ENCODE measurements around the gene AANAT.

The AANAT gene

DNA sequence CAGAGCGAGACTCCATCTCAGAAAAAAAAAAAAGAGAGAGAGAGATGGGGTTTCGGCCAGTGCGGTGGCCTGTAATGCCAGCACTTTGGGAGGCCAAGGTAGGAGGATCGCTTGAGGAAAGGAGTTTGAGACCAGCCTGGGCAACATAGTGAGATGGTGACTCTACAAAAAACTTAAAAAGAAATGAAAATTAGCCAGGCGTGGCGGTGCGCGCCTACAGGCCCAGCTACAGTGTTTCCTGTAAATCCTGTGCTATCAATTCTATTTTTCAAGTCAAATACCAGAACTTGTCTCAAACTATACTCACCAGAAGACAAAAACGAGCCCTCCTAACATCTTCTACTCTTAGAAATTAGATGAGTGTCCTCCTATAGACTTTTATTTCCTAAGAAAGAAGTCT is 33.7 kb upstream of the AANAT start:
- in situ Hi-C loops (cut with MboI; ENCODE audit: low pct_unique_long_range_greater_than_20kb, low sequenced_read_pairs, unreplicated experiment), result no loop called here
- no peak for DNase-seq (ENCODE audit: low spot score)
- TF ChIP-seq, protein P1, sequence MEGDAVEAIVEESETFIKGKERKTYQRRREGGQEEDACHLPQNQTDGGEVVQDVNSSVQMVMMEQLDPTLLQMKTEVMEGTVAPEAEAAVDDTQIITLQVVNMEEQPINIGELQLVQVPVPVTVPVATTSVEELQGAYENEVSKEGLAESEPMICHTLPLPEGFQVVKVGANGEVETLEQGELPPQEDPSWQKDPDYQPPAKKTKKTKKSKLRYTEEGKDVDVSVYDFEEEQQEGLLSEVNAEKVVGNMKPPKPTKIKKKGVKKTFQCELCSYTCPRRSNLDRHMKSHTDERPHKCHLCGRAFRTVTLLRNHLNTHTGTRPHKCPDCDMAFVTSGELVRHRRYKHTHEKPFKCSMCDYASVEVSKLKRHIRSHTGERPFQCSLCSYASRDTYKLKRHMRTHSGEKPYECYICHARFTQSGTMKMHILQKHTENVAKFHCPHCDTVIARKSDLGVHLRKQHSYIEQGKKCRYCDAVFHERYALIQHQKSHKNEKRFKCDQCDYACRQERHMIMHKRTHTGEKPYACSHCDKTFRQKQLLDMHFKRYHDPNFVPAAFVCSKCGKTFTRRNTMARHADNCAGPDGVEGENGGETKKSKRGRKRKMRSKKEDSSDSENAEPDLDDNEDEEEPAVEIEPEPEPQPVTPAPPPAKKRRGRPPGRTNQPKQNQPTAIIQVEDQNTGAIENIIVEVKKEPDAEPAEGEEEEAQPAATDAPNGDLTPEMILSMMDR (IDR thresholded peaks at IDR 0.05; ENCODE audit: extremely low read depth, insufficient read depth, missing control alignments), result no peak

DNA sequence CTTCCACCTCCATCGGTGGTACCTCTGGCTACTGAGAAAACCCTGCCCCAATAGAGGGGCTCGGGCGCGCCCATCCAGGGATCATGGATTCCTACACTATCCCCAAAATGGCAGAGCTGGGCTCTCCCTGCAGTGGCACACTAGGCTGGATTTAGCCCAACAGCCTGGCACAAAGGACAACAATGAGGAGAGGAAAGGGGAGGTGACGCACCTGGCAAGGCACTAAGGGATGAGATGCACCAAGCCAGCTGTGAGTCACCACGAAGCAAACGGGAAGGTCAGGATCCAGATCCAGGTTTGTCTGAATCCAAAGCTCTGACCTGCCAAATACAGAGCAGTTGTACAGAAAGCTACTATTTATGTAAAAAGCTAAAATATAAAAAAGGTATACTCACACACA is 32.5 kb upstream of the AANAT start:
- in situ Hi-C loops (cut with MboI; ENCODE audit: low pct_unique_long_range_greater_than_20kb, low sequenced_read_pairs, unreplicated experiment), result no loop called here
- TF ChIP-seq, protein P1 (IDR thresholded peaks at IDR 0.05; ENCODE audit: extremely low read depth, insufficient read depth, missing control alignments), result no peak
- no peak for DNase-seq (ENCODE audit: low spot score)

DNA sequence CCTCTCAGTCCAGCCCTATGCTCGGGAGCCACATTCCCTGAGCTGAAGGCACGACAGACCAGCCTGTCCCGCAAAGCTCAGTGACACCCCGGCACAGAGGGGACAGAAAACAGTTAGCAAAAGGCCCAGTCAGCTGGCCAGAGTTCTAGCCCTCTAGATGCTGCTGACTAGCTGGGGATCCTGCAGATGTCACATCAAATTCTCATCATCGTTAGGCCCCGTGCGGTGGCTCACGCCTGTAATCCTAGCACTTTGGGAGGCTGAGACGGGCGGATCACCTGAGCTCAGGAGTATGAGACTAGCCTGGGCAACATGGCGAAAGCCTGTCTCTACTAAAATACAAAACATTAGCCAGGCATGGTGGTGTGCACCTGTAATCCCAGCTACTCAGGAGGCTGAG is 31.7 kb upstream of the AANAT start:
- TF ChIP-seq, protein P1 (IDR thresholded peaks at IDR 0.05; ENCODE audit: extremely low read depth, insufficient read depth, missing control alignments), result no peak
- in situ Hi-C loops (cut with MboI; ENCODE audit: low pct_unique_long_range_greater_than_20kb, low sequenced_read_pairs, unreplicated experiment), result no loop called here
- DNase-seq (ENCODE audit: low spot score), result no peak

DNA sequence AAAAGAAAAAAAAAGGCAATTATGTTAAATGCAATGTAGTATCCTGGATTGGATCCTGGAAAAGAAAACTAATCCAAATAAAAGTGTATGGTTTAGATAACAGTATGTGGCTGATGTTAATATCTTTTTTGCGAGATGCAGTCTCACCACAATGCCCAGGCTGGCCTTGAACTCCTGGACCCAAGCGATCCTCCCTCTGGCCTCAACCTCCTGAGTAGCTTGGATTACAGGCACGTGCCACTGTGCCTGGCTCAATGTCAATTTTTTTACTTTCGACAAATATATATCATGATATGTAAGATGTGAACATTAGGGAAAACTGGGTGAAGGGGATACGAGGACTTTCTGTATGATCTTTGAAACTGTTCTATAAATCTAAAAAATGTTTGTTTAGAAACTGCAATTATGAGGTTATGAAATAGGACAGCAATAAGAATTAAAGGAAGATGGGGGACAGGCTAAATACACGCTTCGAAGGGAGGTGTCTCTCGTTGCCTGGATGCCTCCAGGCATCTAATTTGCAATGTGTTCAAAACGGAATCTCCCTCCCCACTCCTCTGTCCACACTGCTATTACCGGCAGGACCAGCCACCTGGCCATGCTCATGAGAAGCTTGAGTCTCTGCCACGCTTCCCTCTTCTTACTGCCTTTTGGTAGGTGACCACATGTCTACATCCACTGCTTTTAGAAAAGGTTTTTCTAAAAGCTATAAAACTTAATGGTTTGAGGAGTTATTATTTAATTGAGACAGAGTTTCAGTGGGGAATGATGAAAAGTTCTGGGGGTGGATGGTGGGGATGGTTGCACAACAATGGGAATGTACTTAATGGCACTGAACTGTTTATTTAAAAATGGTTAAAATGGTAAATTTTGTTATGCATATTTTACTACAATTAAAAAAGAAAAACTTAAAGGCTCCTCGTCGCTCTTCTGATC is 29.7 kb upstream of the AANAT start:
- no peak for DNase-seq (ENCODE audit: low spot score)
- TF ChIP-seq, protein P1 (IDR thresholded peaks at IDR 0.05; ENCODE audit: extremely low read depth, insufficient read depth, missing control alignments), result no peak
- in situ Hi-C loops (cut with MboI; ENCODE audit: low pct_unique_long_range_greater_than_20kb, low sequenced_read_pairs, unreplicated experiment), result no loop called here

DNA sequence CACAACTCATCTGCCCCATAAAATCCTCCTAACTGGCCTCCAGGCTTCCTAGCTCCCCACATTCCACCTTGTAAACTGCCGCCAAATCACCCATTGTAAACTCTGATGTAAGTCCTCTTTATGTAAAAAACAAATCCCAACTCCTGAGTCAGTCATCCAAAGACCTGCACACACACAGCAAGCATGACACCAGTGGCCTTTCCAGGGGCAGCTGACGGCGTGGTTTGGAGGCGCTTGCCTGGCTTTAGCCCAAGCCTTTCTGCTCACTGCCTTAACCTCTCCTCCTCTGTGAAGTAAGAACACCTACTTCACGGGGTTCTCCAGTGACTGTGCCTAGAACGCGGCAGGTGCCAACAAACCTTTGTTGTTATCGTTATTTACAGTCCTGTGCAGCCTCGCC is 28.5 kb upstream of the AANAT start:
- no peak for DNase-seq (ENCODE audit: low spot score)
- TF ChIP-seq, protein P1 (IDR thresholded peaks at IDR 0.05; ENCODE audit: extremely low read depth, insufficient read depth, missing control alignments), result no peak
- in situ Hi-C loops (cut with MboI; ENCODE audit: low pct_unique_long_range_greater_than_20kb, low sequenced_read_pairs, unreplicated experiment), result no loop called here

DNA sequence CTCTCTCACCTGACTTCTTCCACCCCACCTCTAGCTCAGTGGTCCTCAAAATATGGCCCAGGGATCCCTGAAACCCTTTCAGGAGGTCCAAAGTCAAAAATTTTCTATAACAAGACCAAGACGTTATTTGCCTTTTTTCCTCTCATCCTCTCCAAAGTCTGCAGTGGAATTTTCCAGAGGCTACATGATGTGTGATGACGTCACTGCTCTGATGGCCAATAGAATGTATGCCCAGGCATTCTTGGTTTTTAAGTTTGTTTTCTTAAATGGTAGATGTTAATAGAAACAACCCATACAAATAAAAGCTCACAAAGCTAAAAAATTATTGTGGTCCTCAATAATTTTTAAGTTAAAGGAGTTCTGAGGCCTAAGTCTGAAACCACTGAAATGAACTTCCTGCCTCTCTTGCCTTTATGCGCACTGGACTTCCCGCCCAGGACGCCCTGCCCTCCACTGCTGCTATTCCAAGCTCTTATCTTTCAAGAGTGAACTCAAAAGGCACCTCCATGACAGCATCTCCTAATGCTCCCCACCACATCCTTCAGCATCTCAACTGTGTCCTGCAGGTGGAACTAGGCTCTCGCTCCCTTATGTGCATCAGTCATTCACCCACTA is 28.0 kb upstream of the AANAT start:
- TF ChIP-seq, protein P1 (IDR thresholded peaks at IDR 0.05; ENCODE audit: extremely low read depth, insufficient read depth, missing control alignments), result no peak
- in situ Hi-C loops (cut with MboI; ENCODE audit: low pct_unique_long_range_greater_than_20kb, low sequenced_read_pairs, unreplicated experiment), result no loop called here
- no peak for DNase-seq (ENCODE audit: low spot score)
